PC-3 (cell line): ENCODE data around the gene KLHL12. TPM values are rescaled to one million over a fixed set of nuclear protein-coding genes. Genes with fewer than 3 reads are reported as not detected.

Experiments
- ATAC-seq: fragments of 200-7000 bp; cut with Tn5 transposase; 2 replicates; pipeline ENCODE4 v1.9.1; 2020; ENCODE audit warnings: mild to moderate bottlenecking, moderate library complexity
- BruUV-seq: library from RNA; stranded (reverse); fragments of 400-500 nt; replicated peaks from 2 replicates; lab custom pipeline; 2021; lab: Mats Ljungman, UMichigan
- CTCF ChIA-PET: fragments of 300-600 bp; sonication (Branson Sonifier 250); formaldehyde crosslinking; loops from one replicate; lab custom pipeline; 2022; ENCODE audit warnings: antibody characterized with exemption; lab: Charles Lee
- POLR2A ChIA-PET: fragments of 300-600 bp; sonication (Branson Sonifier 250); formaldehyde crosslinking; loops from one replicate; lab custom pipeline; 2022; ENCODE audit warnings: antibody characterized with exemption; ENCODE audit not compliant: unreplicated experiment; lab: Charles Lee
- DNase-seq: peaks from one replicate; pipeline ENCODE4 v3.0.0-alpha.2; 2015
- H2AFZ ChIP-seq: fragments of 300-600 bp; sonication (generic); 2 replicates; pipeline ENCODE4 v1.6.0; 2016; ENCODE audit warnings: antibody characterized with exemption, low read length
- H3F3A ChIP-seq: fragments of 300-600 bp; sonication (generic); one replicate; pipeline ENCODE4 v1.6.0; 2017; ENCODE audit warnings: antibody characterized with exemption, low read length, control low read depth, mild to moderate bottlenecking; ENCODE audit not compliant: unreplicated experiment
- H3K27ac ChIP-seq: fragments of 300-600 bp; sonication (generic); 2 replicates; pipeline ENCODE4 v1.5.1; 2016; ENCODE audit warnings: mild to moderate bottlenecking, low read length
- H3K27me3 ChIP-seq: fragments of 300-600 bp; sonication (generic); 2 replicates; pipeline ENCODE4 v1.6.1; 2016; ENCODE audit warnings: low read length, mixed read lengths
- H3K36me3 ChIP-seq: fragments of 300-600 bp; sonication (generic); 2 replicates; pipeline ENCODE4 v1.6.1; 2016; ENCODE audit warnings: low read depth, mixed run types, low read length, mixed read lengths
- H3K4me1 ChIP-seq: fragments of 300-600 bp; sonication (generic); 2 replicates; pipeline ENCODE4 v1.5.1; 2016; ENCODE audit warnings: low read length; ENCODE audit not compliant: insufficient read depth
- H3K4me2 ChIP-seq: fragments of 300-600 bp; sonication (generic); 2 replicates; pipeline ENCODE4 v1.6.0; 2016; ENCODE audit warnings: low read length
- H3K4me3 ChIP-seq: fragments of 300-600 bp; sonication (generic); 2 replicates; pipeline ENCODE4 v1.5.1; 2016; ENCODE audit warnings: mild to moderate bottlenecking, low read length, mixed read lengths
- H3K79me2 ChIP-seq: fragments of 300-600 bp; sonication (generic); 2 replicates; pipeline ENCODE4 v1.6.1; 2017; ENCODE audit warnings: low read length, mixed read lengths
- H3K9ac ChIP-seq: fragments of 300-600 bp; sonication (generic); 2 replicates; pipeline ENCODE4 v1.6.0; 2016; ENCODE audit warnings: mild to moderate bottlenecking, low read length
- H3K9me2 ChIP-seq: fragments of 300-600 bp; sonication (generic); replicated peaks from 2 replicates; pipeline ENCODE4 v1.6.1; 2016; ENCODE audit warnings: mixed run types, low read length, mixed read lengths
- H3K9me3 ChIP-seq: fragments of 300-600 bp; sonication (generic); 2 replicates; pipeline ENCODE4 v1.6.1; 2016; ENCODE audit warnings: low read length, mixed read lengths
- H4K20me1 ChIP-seq: fragments of 300-600 bp; sonication (generic); 2 replicates; pipeline ENCODE4 v1.6.1; 2016; ENCODE audit warnings: low read length, mixed read lengths
- EZH2 ChIP-seq: fragments of 300-600 bp; sonication (generic); IDR thresholded peaks from one replicate; pipeline ENCODE4 v1.6.1; 2017; ENCODE audit warnings: antibody characterized with exemption, mild to moderate bottlenecking, low read length; ENCODE audit not compliant: unreplicated experiment
- EZH2phosphoT487 ChIP-seq: fragments of 300-600 bp; sonication (generic); IDR thresholded peaks from 2 replicates; pipeline ENCODE4 v1.6.1; 2018; ENCODE audit warnings: mild to moderate bottlenecking, antibody characterized with exemption, low read length, borderline replicate concordance
- intact Hi-C: fragments of 100-400 bp; cut with micrococcal nuclease; formaldehyde crosslinking; loops from 2 replicates; pipeline ENCODE4 v1.9.0; 2023
- total RNA-seq: library from RNA; depleted of rRNA; stranded (reverse); fragments of >200 nt; gene quantifications from 2 replicates; pipeline ENCODE4 v1.2.3, GENCODE V29; 2014
- TF ChIP-seq, protein P1 (sequence below): fragments of 300-600 bp; sonication (generic); conservative IDR thresholded peaks from 2 replicates; pipeline ENCODE4 v1.5.1; 2017; ENCODE audit warnings: antibody characterized with exemption, low read depth, mild to moderate bottlenecking, low read length

The KLHL12 gene
- total RNA-seq, 1 experiment from 2014 or later, result 25.2 TPM

DNA sequence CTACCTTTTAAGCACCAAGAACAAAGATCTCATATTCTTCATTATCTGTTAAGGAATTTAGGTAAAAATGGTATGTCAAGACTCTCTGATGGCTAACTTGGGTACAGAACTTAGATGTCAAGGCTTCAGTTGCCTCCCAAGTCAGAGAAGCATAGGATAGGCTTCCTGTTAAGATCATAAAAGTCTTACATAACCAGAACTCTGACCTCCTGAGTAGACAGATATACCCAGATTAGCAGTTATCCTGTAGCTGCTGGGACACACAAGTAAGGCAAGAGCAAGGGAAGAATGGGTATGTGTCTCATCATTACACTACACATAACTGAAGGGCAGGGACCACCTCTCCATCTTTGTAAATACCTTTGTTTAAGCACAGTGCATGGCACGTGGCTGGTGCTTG, 15.4 kb upstream of the KLHL12 start:
- Histone ChIP-seq H3K27me3 (no peaks in the 10 kb centered on the region), H3K4me1 (no peaks in the 10 kb centered on the region), H3K4me3 (no peak overlapping the region), H2AFZ (no peak overlapping the region), H3K4me2 (no peak overlapping the region), H3K27ac (no peak overlapping the region), H3K79me2 (no peaks in the 10 kb centered on the region), H3K9me2 (no peaks in the 10 kb centered on the region), H4K20me1 (no peaks in the 10 kb centered on the region), H3K9ac (no peak overlapping the region), H3K9me3 (no peaks in the 10 kb centered on the region), H3K36me3 (peaks cover 57% of the 10 kb centered on the region), H3F3A (no peaks in the 10 kb centered on the region)
- no TSS peak for BruUV-seq
- ATAC-seq (no peak), DNase-seq (no peak)
- ChIA-PET POLR2A (no interaction called here), CTCF (no interaction called here)
- TF ChIP-seq EZH2phosphoT487, result no peak
- TF ChIP-seq EZH2, result no peak
- TF ChIP-seq, protein P1, sequence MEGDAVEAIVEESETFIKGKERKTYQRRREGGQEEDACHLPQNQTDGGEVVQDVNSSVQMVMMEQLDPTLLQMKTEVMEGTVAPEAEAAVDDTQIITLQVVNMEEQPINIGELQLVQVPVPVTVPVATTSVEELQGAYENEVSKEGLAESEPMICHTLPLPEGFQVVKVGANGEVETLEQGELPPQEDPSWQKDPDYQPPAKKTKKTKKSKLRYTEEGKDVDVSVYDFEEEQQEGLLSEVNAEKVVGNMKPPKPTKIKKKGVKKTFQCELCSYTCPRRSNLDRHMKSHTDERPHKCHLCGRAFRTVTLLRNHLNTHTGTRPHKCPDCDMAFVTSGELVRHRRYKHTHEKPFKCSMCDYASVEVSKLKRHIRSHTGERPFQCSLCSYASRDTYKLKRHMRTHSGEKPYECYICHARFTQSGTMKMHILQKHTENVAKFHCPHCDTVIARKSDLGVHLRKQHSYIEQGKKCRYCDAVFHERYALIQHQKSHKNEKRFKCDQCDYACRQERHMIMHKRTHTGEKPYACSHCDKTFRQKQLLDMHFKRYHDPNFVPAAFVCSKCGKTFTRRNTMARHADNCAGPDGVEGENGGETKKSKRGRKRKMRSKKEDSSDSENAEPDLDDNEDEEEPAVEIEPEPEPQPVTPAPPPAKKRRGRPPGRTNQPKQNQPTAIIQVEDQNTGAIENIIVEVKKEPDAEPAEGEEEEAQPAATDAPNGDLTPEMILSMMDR, result no peak
- intact Hi-C loops, result no loop called here

DNA sequence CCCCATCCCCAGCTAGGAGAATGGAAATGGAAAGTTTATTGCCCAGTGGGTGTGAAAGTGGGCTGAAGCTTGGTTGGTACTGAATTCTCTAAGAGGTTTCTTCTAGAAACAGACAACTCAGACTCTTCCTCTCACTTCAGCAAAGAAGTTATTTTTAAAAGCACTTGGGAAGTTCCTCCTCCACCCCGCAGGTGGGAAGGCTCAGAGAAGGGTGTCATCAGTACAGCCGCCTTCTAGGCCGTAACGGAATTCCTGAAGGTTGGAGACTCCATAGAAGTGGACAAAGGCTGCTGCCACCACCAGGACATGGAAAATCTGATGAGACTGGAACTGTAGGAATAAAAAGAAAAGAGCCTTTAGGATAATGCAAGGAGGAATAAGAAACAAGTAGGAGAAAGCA, 14.3 kb upstream of the KLHL12 start:
- no peak for ATAC-seq
- H3K4me1 ChIP-seq, result no peaks in the 10 kb centered on the region
- no peaks in the 10 kb centered on the region for H3K79me2 ChIP-seq
- H4K20me1 ChIP-seq, result no peaks in the 10 kb centered on the region
- H3K27ac ChIP-seq, result no peak overlapping the region
- H3K4me2 ChIP-seq, result no peak overlapping the region
- no peaks in the 10 kb centered on the region for H3K9me3 ChIP-seq
- intact Hi-C loops, result no loop called here
- no peak overlapping the region for H3K9ac ChIP-seq
- no peak for DNase-seq
- CTCF ChIA-PET, result no interaction called here
- POLR2A ChIA-PET, result no interaction called here
- H3K9me2 ChIP-seq, result no peaks in the 10 kb centered on the region
- H3F3A ChIP-seq, result no peaks in the 10 kb centered on the region
- H3K36me3 ChIP-seq, result peaks cover 57% of the 10 kb centered on the region
- no peak overlapping the region for H3K4me3 ChIP-seq
- BruUV-seq, result no TSS peak
- no peaks in the 10 kb centered on the region for H3K27me3 ChIP-seq
- H2AFZ ChIP-seq, result no peak overlapping the region
- TF ChIP-seq, protein P1, result no peak
- TF ChIP-seq EZH2 (no peak), EZH2phosphoT487 (no peak)

DNA sequence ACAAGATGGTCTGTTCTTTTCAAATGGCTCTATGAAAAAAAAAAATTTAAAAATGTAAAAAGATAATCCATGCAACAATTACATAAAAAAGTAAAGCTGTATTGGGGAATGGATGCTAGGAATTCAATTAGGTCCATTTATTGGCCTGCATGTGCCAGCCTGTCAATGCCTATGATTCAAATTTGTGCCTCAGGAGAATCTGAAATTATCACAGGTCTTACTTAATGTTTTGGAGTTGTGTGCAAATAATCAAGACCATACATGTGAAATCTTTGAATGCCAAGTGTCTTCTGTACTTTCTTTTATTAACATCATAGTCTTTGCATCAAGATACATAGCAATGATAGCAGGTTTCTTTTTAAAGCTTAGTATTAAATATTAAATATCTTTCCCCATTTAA, 13.5 kb upstream of the KLHL12 start:
- Histone ChIP-seq H3K4me2 (no peak overlapping the region), H4K20me1 (no peaks in the 10 kb centered on the region), H3K36me3 (peaks cover 49% of the 10 kb centered on the region), H3K4me3 (no peak overlapping the region), H3K9me3 (no peaks in the 10 kb centered on the region), H3K79me2 (no peaks in the 10 kb centered on the region), H3K9me2 (no peaks in the 10 kb centered on the region), H2AFZ (no peak overlapping the region), H3F3A (no peaks in the 10 kb centered on the region), H3K27me3 (no peaks in the 10 kb centered on the region), H3K27ac (no peak overlapping the region), H3K4me1 (no peaks in the 10 kb centered on the region), H3K9ac (no peak overlapping the region)
- ChIA-PET CTCF (no interaction called here), POLR2A (no interaction called here)
- intact Hi-C loops, result no loop called here
- DNase-seq (no peak), ATAC-seq (no peak)
- BruUV-seq, result no TSS peak
- TF ChIP-seq EZH2phosphoT487 (no peak), EZH2 (no peak)
- TF ChIP-seq, protein P1, result no peak
